Measurements from ENCODE around the gene PLEKHG5. TPM values are rescaled to one million over a fixed set of nuclear protein-coding genes. Genes with fewer than 3 reads are reported as not detected.

PLEKHG5 gene
- total RNA-seq, 1 experiment from 2014 or later = 0.86 TPM

DNA sequence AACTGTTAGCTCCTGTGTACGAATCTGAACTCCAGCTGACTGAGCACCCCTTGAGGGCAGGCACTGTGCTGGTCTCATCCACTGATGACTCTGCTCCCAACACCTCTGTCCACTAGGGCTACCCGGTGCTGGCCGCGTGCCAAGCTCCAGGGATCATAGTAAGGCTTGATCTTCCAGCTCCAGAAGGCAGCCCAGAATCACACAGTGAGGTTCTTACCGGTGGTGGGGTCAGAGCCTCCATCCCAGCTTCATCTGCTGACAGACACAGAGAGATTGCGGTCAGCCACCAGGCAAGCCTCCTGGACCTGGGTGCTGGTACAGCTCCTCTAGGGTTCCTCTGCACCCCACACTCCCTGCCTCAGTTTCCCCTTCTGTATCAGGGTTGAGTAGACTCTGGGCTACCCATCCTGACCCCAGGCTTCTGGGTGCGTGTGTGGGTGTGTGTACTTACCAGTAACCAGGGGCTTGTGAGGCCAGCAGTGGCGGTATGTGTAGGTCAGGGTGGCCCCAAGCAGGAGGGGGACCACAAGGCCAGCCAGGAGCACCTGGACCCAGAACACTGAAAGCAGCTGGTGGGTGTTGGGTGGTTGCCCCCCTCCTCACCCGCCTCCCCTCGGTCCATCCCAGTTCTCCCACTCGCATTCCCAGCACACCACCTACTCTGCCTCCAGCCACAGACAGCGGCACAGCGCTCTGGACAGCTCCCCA is 28.9 kb downstream of the PLEKHG5 start:
- H3K36me3 ChIP-seq (ENCODE audit: insufficient read depth, low read length, poor library complexity, severe bottlenecking) = no peaks in the 10 kb centered on the region
- no peak overlapping the region for H3K4me3 ChIP-seq (ENCODE audit: low read depth, low read length, poor library complexity, severe bottlenecking)
- H3K27ac ChIP-seq (ENCODE audit: low read depth, low read length, poor library complexity, severe bottlenecking) = no peak overlapping the region
- ChIA-PET CTCF (interaction anchor here (0.6 kb wide), 1 partner anchor 40 kb away, joined by 3 read pairs; no protein-coding TSS in a partner anchor), POLR2A (ENCODE audit: low non-redundant PET) (no interaction called here)
- H3K9me3 ChIP-seq (ENCODE audit: low read depth, low read length, poor library complexity, severe bottlenecking) = no peaks in the 10 kb centered on the region
- DNase-seq (ENCODE audit: low spot score) = no peak
- no peak for TF ChIP-seq EZH2 (IDR thresholded peaks at IDR 0.05; ENCODE audit: borderline replicate concordance, low read depth, low read length, poor library complexity, severe bottlenecking)
- TF ChIP-seq, protein P1, sequence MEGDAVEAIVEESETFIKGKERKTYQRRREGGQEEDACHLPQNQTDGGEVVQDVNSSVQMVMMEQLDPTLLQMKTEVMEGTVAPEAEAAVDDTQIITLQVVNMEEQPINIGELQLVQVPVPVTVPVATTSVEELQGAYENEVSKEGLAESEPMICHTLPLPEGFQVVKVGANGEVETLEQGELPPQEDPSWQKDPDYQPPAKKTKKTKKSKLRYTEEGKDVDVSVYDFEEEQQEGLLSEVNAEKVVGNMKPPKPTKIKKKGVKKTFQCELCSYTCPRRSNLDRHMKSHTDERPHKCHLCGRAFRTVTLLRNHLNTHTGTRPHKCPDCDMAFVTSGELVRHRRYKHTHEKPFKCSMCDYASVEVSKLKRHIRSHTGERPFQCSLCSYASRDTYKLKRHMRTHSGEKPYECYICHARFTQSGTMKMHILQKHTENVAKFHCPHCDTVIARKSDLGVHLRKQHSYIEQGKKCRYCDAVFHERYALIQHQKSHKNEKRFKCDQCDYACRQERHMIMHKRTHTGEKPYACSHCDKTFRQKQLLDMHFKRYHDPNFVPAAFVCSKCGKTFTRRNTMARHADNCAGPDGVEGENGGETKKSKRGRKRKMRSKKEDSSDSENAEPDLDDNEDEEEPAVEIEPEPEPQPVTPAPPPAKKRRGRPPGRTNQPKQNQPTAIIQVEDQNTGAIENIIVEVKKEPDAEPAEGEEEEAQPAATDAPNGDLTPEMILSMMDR (conservative IDR thresholded peaks at IDR 0.05; ENCODE audit: low read depth, low read length) = no peak
- H3K27me3 ChIP-seq (replicated peaks; ENCODE audit: insufficient read depth, low read depth, low read length, poor library complexity) = peaks cover 7% of the 10 kb centered on the region
- H3K4me1 ChIP-seq (ENCODE audit: insufficient read depth, low read length, poor library complexity, severe bottlenecking) = no peaks in the 10 kb centered on the region
- no TSS peak for BruUV-seq (replicated peaks)
- intact Hi-C loops (cut with micrococcal nuclease; ENCODE audit: unreplicated experiment) = no loop called here

DNA sequence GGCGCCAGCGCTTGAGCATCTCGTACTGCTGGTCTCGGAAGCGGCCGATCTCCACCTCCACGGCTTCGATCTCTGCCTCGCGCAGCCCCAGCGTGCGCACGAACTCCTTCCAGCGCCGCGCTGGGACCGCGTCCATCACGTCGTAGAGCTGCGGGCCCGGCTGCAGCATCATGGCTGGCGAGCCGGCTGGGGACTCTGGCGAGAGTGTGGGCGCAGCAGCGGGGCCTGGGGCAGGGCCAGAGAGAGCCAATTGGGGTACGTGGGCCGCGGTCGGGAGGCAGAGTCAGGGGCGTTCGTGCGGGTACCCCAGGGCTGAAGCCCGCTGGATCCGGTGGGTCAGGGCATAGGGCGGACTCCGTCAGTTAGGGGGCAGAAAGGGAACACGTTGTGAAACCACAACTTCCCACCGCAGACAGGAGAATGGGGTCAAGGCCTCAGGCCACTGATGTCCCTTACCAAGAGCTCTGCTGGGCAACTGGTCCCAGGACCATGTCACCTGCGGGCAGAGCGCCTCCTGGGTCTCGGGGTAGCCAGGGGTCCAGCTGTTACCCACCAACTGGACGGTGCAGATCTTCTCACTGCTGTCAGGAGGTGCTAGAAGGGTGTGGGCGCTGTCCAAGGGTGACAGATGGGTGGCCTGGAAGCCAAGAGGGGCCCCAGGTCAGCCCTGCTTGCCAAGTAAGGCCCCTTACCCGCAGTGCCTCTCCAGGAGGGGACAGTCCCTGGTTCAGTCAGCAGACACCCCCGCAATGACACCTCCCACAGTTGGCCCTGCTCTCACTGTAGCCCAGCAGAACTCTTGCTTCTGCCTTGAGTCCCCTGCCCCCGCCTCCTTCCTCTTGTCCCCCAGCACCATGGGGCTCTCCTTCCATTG is 29.7 kb downstream of the PLEKHG5 start:
- ChIA-PET CTCF (interaction anchor here (0.6 kb wide), 1 partner anchor 40 kb away, joined by 3 read pairs; no protein-coding TSS in a partner anchor), POLR2A (ENCODE audit: low non-redundant PET) (no interaction called here)
- no peak for TF ChIP-seq EZH2 (IDR thresholded peaks at IDR 0.05; ENCODE audit: borderline replicate concordance, low read depth, low read length, poor library complexity, severe bottlenecking)
- TF ChIP-seq, protein P1 (conservative IDR thresholded peaks at IDR 0.05; ENCODE audit: low read depth, low read length) = no peak
- intact Hi-C loops (cut with micrococcal nuclease; ENCODE audit: unreplicated experiment) = no loop called here
- Histone ChIP-seq H3K4me1 (ENCODE audit: insufficient read depth, low read length, poor library complexity, severe bottlenecking) (no peaks in the 10 kb centered on the region), H3K27ac (ENCODE audit: low read depth, low read length, poor library complexity, severe bottlenecking) (no peak overlapping the region), H3K36me3 (ENCODE audit: insufficient read depth, low read length, poor library complexity, severe bottlenecking) (no peaks in the 10 kb centered on the region), H3K4me3 (ENCODE audit: low read depth, low read length, poor library complexity, severe bottlenecking) (no peak overlapping the region), H3K9me3 (ENCODE audit: low read depth, low read length, poor library complexity, severe bottlenecking) (no peaks in the 10 kb centered on the region), H3K27me3 (replicated peaks; ENCODE audit: insufficient read depth, low read depth, low read length, poor library complexity) (peaks cover 14% of the 10 kb centered on the region)
- no peak for DNase-seq (ENCODE audit: low spot score)
- BruUV-seq (replicated peaks) = no TSS peak

- H3K4me1 ChIP-seq (ENCODE audit: insufficient read depth, low read length, poor library complexity, severe bottlenecking) = no peaks in the 10 kb centered on the region
- H3K36me3 ChIP-seq (ENCODE audit: insufficient read depth, low read length, poor library complexity, severe bottlenecking) = no peaks in the 10 kb centered on the region
- H3K9me3 ChIP-seq (ENCODE audit: low read depth, low read length, poor library complexity, severe bottlenecking) = no peaks in the 10 kb centered on the region
- peaks cover 21% of the 10 kb centered on the region for H3K27me3 ChIP-seq (replicated peaks; ENCODE audit: insufficient read depth, low read depth, low read length, poor library complexity)
- no peak for TF ChIP-seq EZH2 (IDR thresholded peaks at IDR 0.05; ENCODE audit: borderline replicate concordance, low read depth, low read length, poor library complexity, severe bottlenecking)
- TF ChIP-seq, protein P1 (conservative IDR thresholded peaks at IDR 0.05; ENCODE audit: low read depth, low read length) = no peak
- no peak for DNase-seq (ENCODE audit: low spot score)
- BruUV-seq (replicated peaks) = no TSS peak
- CTCF ChIA-PET = no interaction called here
- intact Hi-C loops (cut with micrococcal nuclease; ENCODE audit: unreplicated experiment) = no loop called here
- POLR2A ChIA-PET (ENCODE audit: low non-redundant PET) = no interaction called here
- H3K4me3 ChIP-seq (ENCODE audit: low read depth, low read length, poor library complexity, severe bottlenecking) = no peak overlapping the region
- H3K27ac ChIP-seq (ENCODE audit: low read depth, low read length, poor library complexity, severe bottlenecking) = no peak overlapping the region
Observed at GRCh38 chr1:6461051-6461530, 30.4 kb downstream of the PLEKHG5 start.
